Measurements from ENCODE around the gene LMAN1L.

DNA sequence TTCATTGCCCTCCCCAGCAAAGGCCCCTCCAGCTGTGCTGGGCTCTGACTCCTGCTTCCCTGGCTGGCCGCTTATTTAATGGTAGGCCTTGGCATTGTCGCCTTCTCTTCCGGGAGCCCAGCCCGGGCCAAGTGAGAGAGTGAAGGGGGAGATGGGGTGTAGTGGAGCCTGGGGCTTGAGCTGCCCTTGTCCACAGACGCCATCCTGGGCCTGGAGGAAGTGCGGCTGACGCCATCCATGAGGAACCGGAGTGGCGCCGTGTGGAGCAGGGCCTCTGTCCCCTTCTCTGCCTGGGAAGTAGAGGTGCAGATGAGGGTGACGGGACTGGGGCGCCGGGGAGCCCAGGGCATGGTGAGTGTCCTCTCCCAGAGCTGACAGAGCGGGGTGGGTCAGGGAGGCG, 3.3 kb downstream of the LMAN1L start:
- TF ChIP-seq, protein P1, sequence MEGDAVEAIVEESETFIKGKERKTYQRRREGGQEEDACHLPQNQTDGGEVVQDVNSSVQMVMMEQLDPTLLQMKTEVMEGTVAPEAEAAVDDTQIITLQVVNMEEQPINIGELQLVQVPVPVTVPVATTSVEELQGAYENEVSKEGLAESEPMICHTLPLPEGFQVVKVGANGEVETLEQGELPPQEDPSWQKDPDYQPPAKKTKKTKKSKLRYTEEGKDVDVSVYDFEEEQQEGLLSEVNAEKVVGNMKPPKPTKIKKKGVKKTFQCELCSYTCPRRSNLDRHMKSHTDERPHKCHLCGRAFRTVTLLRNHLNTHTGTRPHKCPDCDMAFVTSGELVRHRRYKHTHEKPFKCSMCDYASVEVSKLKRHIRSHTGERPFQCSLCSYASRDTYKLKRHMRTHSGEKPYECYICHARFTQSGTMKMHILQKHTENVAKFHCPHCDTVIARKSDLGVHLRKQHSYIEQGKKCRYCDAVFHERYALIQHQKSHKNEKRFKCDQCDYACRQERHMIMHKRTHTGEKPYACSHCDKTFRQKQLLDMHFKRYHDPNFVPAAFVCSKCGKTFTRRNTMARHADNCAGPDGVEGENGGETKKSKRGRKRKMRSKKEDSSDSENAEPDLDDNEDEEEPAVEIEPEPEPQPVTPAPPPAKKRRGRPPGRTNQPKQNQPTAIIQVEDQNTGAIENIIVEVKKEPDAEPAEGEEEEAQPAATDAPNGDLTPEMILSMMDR (IDR thresholded peaks at IDR 0.05; ENCODE audit: low read length) = no peak
- TF ChIP-seq EZH2phosphoT487 (IDR thresholded peaks at IDR 0.05; ENCODE audit: low read length) (no peak), EZH2 (optimal IDR thresholded peaks at IDR 0.05; ENCODE audit: low read depth, low read length) (no peak)
